GM18909 (cell line): ENCODE measurements around the gene MNAT1.
"Not testable (repeated sequence)": the region's sequence is repeated elsewhere in the genome, so short reads cannot be mapped to it uniquely, and the experiment has no call there.

Source experiments
- ATAC-seq: cut with Tn5 transposase; IDR thresholded peaks from one replicate; pipeline ENCODE4 v1.9.1; 2021; ENCODE audit warnings: mild to moderate bottlenecking; ENCODE audit not compliant: unreplicated experiment, poor library complexity

Gene MNAT1

DNA sequence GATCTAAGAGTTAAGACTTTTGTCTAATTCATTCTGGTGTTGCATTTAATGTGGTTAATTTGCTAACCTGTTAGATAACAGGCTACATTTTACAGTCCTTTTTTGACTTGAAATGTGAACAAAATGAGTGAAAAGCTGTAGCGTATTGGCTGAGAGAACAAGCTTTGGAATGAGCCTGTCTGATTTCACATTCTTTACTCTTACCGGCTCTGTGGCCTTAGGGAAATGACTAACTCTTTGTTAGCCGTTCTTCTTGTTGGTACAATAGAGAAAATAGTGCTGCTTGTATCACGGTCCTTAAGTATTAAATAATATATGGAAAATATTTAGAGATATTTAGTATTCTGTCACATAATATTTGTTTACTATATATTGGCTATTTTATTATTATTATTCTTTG is 1.9 kb downstream of the MNAT1 start:
- no peak for ATAC-seq

DNA sequence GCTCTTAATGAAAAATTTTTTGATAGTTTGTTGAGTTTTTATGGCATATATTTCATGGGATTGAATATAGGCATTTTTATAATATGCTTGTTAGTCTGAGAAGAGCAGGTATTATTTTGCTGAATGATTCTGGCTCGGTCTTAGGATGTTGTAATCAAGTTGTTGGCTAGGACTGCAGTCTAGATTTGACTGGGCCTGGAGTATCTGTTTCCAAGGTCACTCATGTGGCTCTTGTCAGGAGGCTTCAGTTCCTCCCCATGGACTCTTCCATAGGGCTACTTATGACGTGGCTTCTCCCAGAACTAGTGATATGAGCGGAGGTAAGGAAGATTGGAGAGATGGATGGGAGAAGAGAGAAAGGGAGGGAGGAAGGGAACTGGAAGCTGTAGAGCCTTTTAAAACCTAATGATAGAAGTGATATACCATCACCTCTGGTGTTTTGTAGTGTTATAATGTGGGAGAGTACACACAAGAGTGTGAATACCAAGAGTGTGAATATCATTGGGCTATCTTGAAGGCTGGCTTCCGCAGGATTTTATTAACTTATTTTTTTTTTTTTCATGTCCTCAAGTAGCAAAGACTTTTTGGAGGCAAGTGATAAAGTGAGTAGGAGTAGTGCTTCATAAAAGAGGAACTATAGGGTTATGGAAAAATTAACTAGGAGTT is 4.4 kb downstream of the MNAT1 start:
- ATAC-seq, result no peak

- ATAC-seq, result no peak
Observed at GRCh38 chr14:60744566-60744965, 10.0 kb downstream of the MNAT1 start.

DNA sequence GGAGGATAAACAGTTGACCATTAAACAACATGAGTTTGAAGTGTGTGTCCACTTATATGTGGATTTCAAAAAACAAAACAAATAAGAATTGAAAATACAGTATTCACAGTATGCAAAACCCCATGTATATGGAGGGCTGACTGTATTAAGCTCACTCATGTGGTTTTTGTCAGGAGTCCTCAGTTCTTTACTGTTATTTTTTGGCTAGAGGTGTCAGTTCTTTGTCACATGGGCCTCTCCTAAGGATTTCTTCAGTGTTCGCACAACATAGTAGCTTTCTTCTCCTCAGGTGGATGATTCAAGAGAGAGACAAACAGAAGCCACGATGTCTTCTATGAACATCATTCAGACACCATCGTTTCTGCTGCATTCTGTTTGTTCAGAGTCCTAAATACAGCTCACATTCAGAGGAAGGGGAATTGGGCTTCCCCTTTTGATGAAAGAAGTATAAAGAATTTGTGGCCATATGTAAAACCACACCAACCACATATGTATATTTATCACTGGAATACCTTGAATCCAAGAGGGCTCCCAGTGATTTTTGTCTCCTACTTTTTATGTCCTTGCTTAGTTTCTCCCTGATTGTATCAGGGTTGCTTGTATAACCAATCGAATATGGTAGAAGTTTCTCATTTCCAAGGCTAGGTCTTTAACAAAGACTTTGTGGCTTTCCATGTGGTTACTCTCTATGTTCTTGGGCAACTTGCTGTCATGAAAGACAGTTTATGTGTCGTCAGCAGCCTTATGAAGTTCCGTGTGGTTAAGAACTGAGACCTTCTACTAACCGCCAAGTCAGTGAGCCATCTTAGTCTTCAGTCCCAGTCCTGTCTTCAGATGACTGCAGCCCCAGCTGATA is 18.9 kb downstream of the MNAT1 start:
- peak; percentile 99 for ATAC-seq

DNA sequence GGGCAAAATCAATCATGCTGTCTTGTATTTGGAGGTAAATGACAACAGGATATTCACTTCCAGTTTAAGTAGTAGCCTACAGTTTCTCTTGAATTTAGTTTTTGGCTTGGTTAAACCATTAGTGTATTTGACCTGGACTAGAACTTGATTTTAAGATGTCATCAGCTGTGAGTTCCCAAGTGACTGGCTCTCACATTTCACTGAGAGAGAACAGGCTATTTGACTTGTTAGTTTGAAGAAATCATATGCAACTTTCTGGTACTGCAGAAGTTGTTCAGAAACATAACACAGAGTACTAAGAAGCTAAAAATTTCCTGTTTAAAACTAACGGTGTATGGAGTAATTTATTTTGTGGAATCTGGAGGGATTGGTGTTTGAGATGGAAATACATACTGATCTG is 22.3 kb downstream of the MNAT1 start:
- no peak for ATAC-seq

- ATAC-seq, result no peak
Observed at GRCh38 chr14:60757567-60758002, 23.0 kb downstream of the MNAT1 start.

DNA sequence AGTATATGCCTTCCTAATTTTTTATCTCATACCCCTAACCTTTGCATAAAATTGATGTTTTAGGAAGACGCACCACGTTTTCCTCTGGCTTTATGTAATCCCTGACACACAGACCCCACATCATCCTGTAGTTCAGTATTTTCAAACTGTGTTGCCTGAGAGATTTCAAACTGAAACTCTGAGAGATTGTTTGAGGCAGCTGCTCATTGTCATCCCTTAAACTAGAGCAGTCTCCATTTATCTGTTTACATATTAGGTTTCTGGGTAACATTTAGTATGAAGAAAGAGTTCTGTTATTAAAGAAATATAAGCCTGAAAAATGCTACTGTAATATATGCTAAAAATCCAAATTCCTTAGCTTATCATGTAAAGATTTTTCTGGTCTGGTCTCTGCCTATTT is 24.3 kb downstream of the MNAT1 start:
- ATAC-seq, result peak; percentile 53

DNA sequence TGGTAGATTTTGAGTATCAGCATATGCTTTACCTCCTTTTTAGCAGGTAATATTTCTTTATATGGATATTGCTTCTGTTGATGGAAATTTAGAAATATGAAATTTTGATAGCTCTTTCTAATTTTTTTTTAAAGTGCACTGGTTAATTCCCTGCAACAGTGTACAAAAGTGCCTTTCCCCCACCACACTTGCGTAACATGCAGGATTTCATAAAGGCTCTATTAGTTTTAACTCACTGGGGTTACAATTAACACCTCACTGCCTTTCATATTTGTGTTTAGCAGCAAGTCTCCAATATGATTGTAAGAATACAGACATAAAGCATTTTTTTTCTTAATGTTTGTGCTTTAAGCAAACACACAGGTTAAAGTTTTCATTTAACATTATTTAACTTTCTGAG is 25.6 kb downstream of the MNAT1 start:
- no peak for ATAC-seq

DNA sequence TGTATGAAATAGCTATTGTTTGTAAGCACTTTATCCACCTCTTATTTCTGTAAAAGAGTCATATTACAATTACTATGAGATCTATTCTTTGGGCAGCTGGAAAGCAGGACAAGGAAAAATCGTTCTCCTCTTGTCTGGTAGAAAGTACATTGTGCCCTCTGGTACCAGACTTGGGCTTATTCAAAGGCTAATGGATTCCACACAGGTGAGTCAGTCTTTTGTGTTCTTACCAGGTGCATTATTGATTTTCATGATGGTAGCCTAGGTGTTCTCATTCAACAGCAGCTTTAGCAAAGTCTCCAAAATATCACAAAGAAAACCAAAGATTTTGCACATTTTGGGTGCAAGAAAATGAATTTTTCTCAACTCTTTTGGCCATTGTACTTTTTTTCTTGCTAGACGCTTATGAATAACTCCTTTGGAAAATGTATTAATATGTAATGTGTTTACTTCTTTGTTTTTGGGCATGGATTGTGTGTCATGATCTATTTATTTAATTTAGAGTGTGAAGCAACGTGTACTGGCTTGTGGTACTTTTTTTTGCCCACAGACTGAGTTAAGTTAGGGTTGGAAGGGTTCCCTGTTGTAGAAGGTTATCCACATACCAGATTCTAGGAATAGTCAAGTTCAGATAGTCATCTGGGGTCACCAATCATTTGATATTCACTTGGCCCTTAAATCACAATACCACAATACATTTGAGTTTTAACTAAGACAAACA is 26.2 kb downstream of the MNAT1 start:
- no peak for ATAC-seq

GRCh38 chr14:60768602-60769001 is 34.0 kb downstream of the MNAT1 start:
- ATAC-seq, result no peak

DNA sequence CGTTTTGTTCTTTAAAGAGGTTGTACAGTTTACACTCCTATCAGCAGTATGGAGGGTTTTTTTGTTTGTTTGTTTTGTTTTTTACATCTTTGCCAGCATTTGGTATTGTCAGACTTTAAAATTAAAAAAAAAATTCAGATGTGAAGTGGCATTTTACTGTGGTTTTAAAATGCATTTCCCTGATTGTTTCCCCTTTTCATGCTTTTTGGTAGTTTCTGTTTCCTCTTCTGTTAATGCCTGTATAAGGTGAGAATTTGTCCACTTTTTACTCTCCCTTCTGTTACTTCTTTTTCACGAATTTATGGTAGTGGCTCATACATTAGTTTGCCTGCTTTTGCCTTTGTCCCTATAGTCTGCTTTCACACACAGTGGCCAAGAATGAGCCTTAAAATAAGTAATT is 36.6 kb downstream of the MNAT1 start:
- no peak for ATAC-seq

DNA sequence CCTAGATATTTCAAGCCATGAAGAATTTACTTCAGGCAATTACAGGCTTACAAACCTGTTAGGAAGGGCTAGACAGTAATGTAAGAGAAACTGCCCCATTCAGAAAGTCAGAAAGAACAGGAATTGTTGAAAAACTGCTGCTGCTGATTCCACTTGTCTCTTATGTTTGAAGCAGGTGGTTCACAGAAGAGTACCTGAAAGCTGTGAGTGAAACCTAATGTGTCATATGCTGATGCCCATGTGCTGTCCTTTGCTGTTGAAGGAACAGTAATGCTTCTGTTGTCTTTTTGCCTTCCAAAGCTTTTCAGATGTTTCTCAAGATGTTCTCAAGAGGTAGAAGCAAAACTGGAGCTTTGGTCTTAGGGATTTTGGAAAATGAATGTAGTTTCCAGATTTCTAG is 39.0 kb downstream of the MNAT1 start:
- ATAC-seq, result peak; percentile 53

DNA sequence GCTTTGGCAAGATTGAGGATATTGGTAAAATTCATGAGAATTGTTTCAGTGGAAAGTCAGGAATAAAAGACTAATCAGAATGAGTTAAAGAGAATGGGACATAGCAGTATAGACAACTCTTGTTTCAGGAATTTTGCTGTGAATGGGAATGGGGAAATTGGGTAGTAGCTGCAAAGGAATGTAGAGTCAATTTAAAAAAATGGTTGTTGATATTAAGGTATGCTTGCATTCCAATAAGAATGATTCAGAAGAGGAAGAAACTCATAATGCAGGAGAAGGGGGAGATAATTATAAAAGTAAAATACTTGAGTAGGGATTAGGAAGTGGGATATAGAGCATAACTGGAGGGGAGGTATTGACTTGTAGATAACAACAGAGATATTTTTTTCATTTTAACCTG is 40.7 kb downstream of the MNAT1 start:
- ATAC-seq, result no peak

DNA sequence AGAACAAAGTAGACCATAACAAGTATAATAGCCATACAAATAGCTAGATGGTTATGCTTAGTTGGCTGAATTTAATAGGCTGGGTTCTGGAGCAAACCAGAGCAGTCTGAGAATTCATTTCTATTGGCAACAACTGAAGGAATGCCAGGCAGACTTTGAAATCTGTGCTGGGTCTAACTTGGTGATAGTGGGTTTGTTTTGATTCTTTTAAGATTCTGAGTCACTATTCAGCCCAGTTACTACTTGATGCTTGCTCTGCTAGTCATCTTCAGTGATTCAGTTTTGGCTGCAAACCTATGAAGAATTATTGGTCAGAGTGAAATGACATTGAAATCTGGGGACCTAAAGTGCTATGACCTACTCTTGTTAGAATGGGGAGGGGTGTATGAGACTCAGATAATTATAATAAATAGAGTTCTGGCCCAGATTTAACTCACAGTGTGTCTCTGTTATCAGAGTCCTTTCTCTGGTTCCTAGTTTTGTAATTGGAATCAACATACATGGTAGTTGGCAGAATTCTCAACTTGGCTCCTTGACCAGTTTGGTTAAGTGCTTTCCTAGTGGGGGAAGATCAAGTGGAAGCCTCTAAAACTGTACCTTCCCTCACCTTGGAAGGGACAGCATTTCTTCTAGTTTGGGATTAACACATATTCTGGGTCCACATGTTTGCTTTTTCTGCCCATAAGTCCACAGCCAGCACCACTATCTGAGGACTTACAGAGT is 43.5 kb downstream of the MNAT1 start:
- ATAC-seq, result no peak

DNA sequence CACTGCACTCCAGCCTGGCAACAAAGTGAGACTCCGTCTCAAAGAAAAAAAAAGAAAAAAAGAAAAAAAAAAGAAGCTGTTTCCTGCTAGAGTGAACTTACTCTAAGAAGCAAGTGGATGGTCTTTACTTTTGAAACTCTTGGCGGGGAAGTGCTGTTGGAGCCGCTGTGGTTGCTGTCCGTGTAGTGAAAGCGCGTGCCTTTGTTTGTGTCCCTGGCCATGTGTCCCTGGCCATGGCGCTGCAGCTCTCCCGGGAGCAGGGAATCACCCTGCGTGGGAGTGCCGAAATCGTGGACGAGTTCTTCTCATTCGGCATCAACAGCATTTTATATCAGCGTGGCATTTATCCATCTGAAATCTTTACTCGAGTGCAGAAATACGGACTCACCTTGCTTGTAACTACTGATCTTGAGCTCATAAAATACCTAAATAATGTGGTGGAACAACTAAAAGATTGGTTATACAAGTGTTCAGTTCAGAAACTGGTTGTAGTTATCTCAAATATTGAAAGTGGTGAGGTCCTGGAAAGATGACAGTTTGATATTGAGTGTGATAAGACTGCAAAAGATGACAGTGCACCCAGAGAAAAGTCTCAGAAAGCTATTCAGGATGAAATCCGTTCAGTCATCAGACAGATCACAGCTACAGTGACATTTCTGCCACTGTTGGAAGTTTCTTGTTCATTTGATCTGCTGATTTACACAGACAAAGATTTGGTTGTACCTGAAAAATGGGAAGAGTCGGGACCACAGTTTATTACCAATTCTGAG is 45.4 kb downstream of the MNAT1 start:
- not testable (repeated sequence) for ATAC-seq

DNA sequence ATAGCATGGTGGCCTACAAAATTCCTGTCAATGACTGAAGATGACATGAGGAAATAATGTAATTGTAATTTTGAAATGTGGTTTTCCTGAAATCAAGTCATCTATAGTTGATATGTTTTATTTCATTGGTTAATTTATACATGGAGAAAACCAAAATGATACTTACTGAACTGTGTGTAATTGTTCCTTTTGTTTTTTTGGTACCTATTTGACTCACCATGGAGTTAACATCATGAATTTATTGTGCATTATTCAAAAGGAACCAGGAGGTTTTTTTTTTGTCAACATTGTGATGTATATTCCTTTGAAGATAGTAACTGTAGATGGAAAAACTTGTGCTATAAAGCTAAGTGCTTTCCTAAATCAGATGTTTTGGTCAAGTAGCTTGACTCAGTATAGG is 46.0 kb downstream of the MNAT1 start:
- not testable (repeated sequence) for ATAC-seq

DNA sequence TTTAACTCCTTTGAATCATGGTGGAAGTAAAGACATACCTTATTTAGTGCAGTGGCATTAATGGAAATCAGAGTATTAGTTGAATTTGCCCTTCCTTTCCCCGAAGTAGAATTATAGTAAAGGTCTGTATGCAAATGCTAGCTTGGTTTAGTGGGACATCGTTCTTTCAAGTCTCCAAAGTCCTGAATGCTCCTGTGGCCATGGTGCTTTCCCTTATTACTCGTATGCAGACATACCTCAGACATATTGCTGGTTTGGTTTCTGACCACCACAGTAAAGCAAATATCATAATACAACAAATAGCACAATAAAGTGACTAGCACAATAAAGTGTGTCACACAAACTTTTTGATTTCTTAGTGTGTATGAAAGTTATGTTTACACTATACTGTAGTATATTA is 52.3 kb downstream of the MNAT1 start:
- no peak for ATAC-seq

- ATAC-seq, result no peak
Observed at GRCh38 chr14:60789656-60790055, 55.1 kb downstream of the MNAT1 start.

DNA sequence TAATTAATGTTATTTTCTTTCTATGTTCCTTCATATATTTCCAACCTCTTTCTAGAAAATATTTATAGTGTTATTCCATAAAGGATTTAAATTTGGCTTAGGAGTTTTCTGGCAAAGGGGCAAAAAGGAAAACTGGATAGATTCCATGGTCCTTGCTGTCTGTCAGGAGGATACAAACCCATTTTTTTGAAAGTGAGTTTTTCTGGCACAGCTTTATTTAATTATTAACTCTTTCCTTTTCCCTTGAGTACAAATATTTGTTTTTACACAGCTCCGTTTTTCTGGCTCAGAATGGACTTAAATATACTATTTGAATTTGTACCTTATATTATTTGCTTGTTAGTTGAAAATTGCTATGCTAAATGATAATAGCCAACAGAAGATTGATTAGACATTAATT is 56.3 kb downstream of the MNAT1 start:
- no peak for ATAC-seq

DNA sequence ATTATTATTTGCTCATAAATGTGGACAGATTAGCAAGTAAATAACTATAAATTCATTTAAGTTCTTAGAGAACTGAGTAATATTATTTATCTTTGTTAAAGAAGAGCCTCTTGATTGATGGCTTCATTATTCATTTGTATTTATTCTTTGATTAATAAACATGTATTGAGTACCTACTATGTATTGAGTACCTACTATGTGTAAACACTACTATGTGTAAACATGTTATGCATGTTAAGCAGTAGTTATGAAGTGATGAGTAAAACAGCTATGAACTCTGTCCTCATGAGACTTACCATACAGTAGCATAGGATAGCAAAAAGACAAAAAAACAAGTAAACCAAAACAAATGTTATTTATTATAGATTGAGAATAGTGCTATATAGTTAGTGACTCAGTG is 61.9 kb downstream of the MNAT1 start:
- ATAC-seq, result no peak
